NK-92 treated with Interleukin-12 subunit alpha and Interleukin-12 subunit beta, amount 100 ng/mL, for 24 hours (cell line): Measurements from ENCODE around the gene FBXO31.

ENCODE experiments used
- DNase-seq: peaks from one replicate; lab custom pipeline; 2025; lab: John Stamatoyannopoulos, UW

FBXO31 gene

GRCh38 chr16:87383505-87384161 lies at the start of gene FBXO31:
Gene FBXO31, minus strand, starts transcription at chr16:87383776. Its CDS starts 32 bp downstream, at chr16:87383744.
- peak; percentile 75 for DNase-seq

GRCh38 chr16:87432330-87432915 lies 48.8 kb upstream of the FBXO31 start:
- no peak for DNase-seq

GRCh38 chr16:87431926-87432325 lies 48.4 kb upstream of the FBXO31 start:
- DNase-seq = no peak

GRCh38 chr16:87426423-87427215 lies 43.0 kb upstream of the FBXO31 start:
- no peak for DNase-seq

GRCh38 chr16:87425941-87426340 lies 42.4 kb upstream of the FBXO31 start:
- no peak for DNase-seq

GRCh38 chr16:87424266-87424665 lies 40.7 kb upstream of the FBXO31 start:
- no peak for DNase-seq

GRCh38 chr16:87423429-87423828 lies 39.9 kb upstream of the FBXO31 start:
- DNase-seq = no peak

- no peak for DNase-seq
These were observed 38.5 kb upstream of the FBXO31 start for GRCh38 chr16:87422106-87422505.

GRCh38 chr16:87421003-87421912 lies 37.7 kb upstream of the FBXO31 start:
- no peak for DNase-seq

- no peak for DNase-seq
These were observed 36.7 kb upstream of the FBXO31 start for GRCh38 chr16:87420026-87421002.

- no peak for DNase-seq
These were observed 35.1 kb upstream of the FBXO31 start for GRCh38 chr16:87418644-87419043.

- no peak for DNase-seq
These were observed 34.6 kb upstream of the FBXO31 start for GRCh38 chr16:87418216-87418615.

GRCh38 chr16:87417528-87417910 lies 33.9 kb upstream of the FBXO31 start:
- no peak for DNase-seq

- DNase-seq = no peak
These were observed 33.4 kb upstream of the FBXO31 start for GRCh38 chr16:87416826-87417527.

- no peak for DNase-seq
These were observed 31.9 kb upstream of the FBXO31 start for GRCh38 chr16:87415441-87415840.

GRCh38 chr16:87414251-87414680 lies 30.7 kb upstream of the FBXO31 start:
- DNase-seq = no peak

- DNase-seq = no peak
These were observed 29.4 kb upstream of the FBXO31 start for GRCh38 chr16:87412996-87413421.

GRCh38 chr16:87412371-87412995 lies 28.9 kb upstream of the FBXO31 start:
- no peak for DNase-seq

GRCh38 chr16:87411375-87412271 lies 28.0 kb upstream of the FBXO31 start:
- no peak for DNase-seq
